ENCODE results near the gene DOC2A. TPM values are rescaled to one million over a fixed set of nuclear protein-coding genes. Genes with fewer than 3 reads are reported as not detected.

DOC2A gene
- total RNA-seq, 3 donors from 2014 or later = 0.48 to 4.5 (median 2.3) TPM

- no peak for DNase-seq (ENCODE audit: low spot score in 2 of 2)
- intact Hi-C loops (cut with DNase I; ENCODE audit: low total_unique reads) = no loop called here
- Histone ChIP-seq H3K9me3 (no peaks in the 10 kb centered on the region), H3K36me3 (peaks cover 34% of the 10 kb centered on the region), H3K27ac (no peak overlapping the region), H3K4me3 (no peak overlapping the region), H3K27me3 (no peaks in the 10 kb centered on the region), H3K4me1 (no peaks in the 10 kb centered on the region)
- no peak for TF ChIP-seq POLR2A (IDR thresholded peaks at IDR 0.05)
- no peak for TF ChIP-seq CTCF (IDR thresholded peaks at IDR 0.05)
- TF ChIP-seq POLR2AphosphoS5 (IDR thresholded peaks at IDR 0.05) = no peak
These were observed 26.6 kb downstream of the DOC2A start for GRCh38 chr16:29984137-29984763.

GRCh38 chr16:29983420-29984136 is 27.2 kb downstream of the DOC2A start:
- no peak for DNase-seq (ENCODE audit: low spot score in 2 of 2)
- intact Hi-C loops (cut with DNase I; ENCODE audit: low total_unique reads) = no loop called here
- H3K27me3 ChIP-seq = no peaks in the 10 kb centered on the region
- peaks cover 34% of the 10 kb centered on the region for H3K36me3 ChIP-seq
- no peaks in the 10 kb centered on the region for H3K9me3 ChIP-seq
- H3K27ac ChIP-seq = no peak overlapping the region
- no peak overlapping the region for H3K4me3 ChIP-seq
- H3K4me1 ChIP-seq = no peaks in the 10 kb centered on the region
- TF ChIP-seq POLR2A (IDR thresholded peaks at IDR 0.05) (no peak), CTCF (IDR thresholded peaks at IDR 0.05) (no peak), POLR2AphosphoS5 (IDR thresholded peaks at IDR 0.05) (no peak)

- H3K9me3 ChIP-seq = no peaks in the 10 kb centered on the region
- H3K27me3 ChIP-seq = no peaks in the 10 kb centered on the region
- no peaks in the 10 kb centered on the region for H3K4me1 ChIP-seq
- no peak overlapping the region for H3K27ac ChIP-seq
- no peak for TF ChIP-seq POLR2A (IDR thresholded peaks at IDR 0.05)
- TF ChIP-seq POLR2AphosphoS5 (IDR thresholded peaks at IDR 0.05) = no peak
- TF ChIP-seq CTCF (IDR thresholded peaks at IDR 0.05) = no peak
- H3K4me3 ChIP-seq = no peak overlapping the region
- H3K36me3 ChIP-seq = peaks cover 34% of the 10 kb centered on the region
- intact Hi-C loops (cut with DNase I; ENCODE audit: low total_unique reads) = no loop called here
- no peak for DNase-seq (ENCODE audit: low spot score in 2 of 2)
These were observed 28.0 kb downstream of the DOC2A start for GRCh38 chr16:29982560-29983419.

- intact Hi-C loops (cut with DNase I; ENCODE audit: low total_unique reads) = no loop called here
- peaks cover 7 to 16% of the 10 kb centered on the region in 2 donors for H3K4me1 ChIP-seq
- no peak for TF ChIP-seq POLR2A (IDR thresholded peaks at IDR 0.05)
- no peak for TF ChIP-seq CTCF (IDR thresholded peaks at IDR 0.05)
- no peak for TF ChIP-seq POLR2AphosphoS5 (IDR thresholded peaks at IDR 0.05)
- no peak overlapping the region for H3K4me3 ChIP-seq
- H3K27me3 ChIP-seq = no peaks in the 10 kb centered on the region
- H3K9me3 ChIP-seq = no peaks in the 10 kb centered on the region
- H3K27ac ChIP-seq = peak overlapping the region in 1 of 2 donors; percentile 90
- peaks cover 19% of the 10 kb centered on the region for H3K36me3 ChIP-seq
- no peak for DNase-seq (ENCODE audit: low spot score in 2 of 2)
These were observed 32.1 kb downstream of the DOC2A start for GRCh38 chr16:29978564-29979270.
